Stimulated activated naive CD8-positive, alpha-beta T cell treated with anti-CD3 and anti-CD28 coated beads, Interleukin-15, amount 100 ng/mL, for 72 hours (primary cell): ENCODE data around the gene BAIAP2L1.
"Not testable (repeated sequence)": the region's sequence is repeated elsewhere in the genome, so short reads cannot be mapped to it uniquely, and the experiment has no call there.

Experiments used
- ATAC-seq: fragments of 150-1000 bp; cut with Tn5 transposase; 2 replicates; pipeline ENCODE4 v1.10.0; 2021; ENCODE audit warnings: mild to moderate bottlenecking, moderate library complexity
- DNase-seq, 2 donors: peaks; one replicate each; pipeline ENCODE4 v3.0.0; 2021 to 2022
- H3K27ac Mint-ChIP-seq, 2 donors: one replicate each; pipeline ENCODE4 v1.8.0; 2022; ENCODE audit warnings: mild to moderate bottlenecking in 2 of 2, mixed read lengths in 2 of 2, moderate library complexity in 2 of 2
- H3K27me3 Mint-ChIP-seq: one replicate; pipeline ENCODE4 v1.8.0; 2022; ENCODE audit warnings: mixed read lengths
- H3K4me1 Mint-ChIP-seq: one replicate; pipeline ENCODE4 v1.8.0; 2022; ENCODE audit warnings: mild to moderate bottlenecking, mixed read lengths
- H3K4me3 Mint-ChIP-seq, 2 donors: one replicate each; pipeline ENCODE4 v1.8.0; 2022; ENCODE audit warnings: mild to moderate bottlenecking in 2 of 2, mixed read lengths in 2 of 2, moderate library complexity in 1 of 2
- H3K9me3 Mint-ChIP-seq, 2 donors: one replicate each; pipeline ENCODE4 v1.8.0; 2022; ENCODE audit warnings: mixed read lengths in 2 of 2

BAIAP2L1 gene, protein sequence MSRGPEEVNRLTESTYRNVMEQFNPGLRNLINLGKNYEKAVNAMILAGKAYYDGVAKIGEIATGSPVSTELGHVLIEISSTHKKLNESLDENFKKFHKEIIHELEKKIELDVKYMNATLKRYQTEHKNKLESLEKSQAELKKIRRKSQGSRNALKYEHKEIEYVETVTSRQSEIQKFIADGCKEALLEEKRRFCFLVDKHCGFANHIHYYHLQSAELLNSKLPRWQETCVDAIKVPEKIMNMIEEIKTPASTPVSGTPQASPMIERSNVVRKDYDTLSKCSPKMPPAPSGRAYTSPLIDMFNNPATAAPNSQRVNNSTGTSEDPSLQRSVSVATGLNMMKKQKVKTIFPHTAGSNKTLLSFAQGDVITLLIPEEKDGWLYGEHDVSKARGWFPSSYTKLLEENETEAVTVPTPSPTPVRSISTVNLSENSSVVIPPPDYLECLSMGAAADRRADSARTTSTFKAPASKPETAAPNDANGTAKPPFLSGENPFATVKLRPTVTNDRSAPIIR

DNA sequence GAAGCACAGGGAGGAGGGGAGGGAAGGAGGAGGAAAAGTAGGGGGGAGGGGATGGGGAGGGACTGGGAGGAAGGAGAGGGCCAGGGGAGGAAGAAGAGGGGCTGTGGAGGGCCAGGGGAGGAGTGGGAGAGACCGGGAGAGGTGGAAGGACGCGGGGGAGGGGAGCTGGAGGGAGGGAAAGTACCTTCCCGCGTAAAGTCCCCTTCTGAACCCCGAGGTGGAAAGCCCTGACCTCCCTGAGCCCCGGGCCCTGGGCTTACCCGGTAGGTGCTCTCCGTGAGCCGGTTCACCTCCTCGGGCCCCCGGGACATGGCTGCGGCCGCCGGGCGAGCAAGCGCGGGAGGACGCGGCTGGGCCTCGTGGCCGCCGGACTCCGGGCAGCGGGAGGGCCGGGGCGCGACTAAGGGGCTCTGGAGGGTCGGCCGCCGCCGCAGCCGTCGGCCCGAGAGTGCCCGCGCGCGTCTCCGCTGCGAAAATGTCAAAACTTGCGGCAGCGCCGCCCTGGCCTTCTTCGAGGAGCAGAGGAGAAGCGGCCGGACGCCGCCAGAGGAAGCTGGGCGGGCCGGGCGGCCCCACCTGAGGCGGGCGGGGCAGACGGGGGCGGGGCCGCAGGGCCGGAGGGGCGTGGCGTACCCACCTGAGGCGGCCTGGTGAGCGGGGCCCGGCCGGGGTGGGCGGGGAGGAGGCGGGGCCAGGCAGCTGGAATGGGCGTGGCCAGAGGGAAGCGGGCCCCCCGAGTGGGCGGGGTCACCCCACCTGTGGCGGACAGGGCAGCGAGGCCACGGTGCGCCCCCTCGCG lies at the start of gene BAIAP2L1:
Gene BAIAP2L1 (minus strand): TSS at position 549 of the 799 bp plus-strand sequence. CDS start 238 bp downstream, at position 311.
- ATAC-seq (peak; percentile 92), DNase-seq (peak; percentile 91 to 94)
- H3K4me3 Mint-ChIP-seq: peak within 1 kb of the TSS; percentile 66 to 70
- peaks cover 17% of the 10 kb centered on the region for H3K4me1 Mint-ChIP-seq
- peak within 1 kb of the TSS in 1 of 2 donors; percentile 63 for H3K27ac Mint-ChIP-seq
- H3K9me3 Mint-ChIP-seq: no peaks in the 10 kb centered on the region
- peaks cover 32% of the 10 kb centered on the region for H3K27me3 Mint-ChIP-seq

DNA sequence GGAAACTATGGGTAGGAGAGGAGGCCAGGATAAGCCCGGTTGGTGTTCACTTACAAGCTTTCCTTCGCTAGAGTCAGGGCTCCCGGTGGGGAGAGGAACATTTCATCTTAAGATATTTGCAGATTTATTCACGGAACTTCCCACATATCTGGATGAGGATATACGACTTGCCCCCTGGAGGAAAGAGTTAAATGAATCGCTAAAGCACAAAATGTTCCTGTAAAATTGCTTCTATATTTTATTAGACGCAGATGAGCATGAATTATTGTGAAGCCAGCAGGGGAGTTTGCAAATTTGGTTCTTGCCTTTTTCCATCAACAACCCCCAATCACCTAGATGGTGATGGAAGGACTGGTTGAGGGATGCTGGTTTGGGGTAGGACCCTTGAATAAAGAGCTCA lies 47.9 kb upstream of the BAIAP2L1 start:
- Mint-ChIP-seq H3K27ac (no peak overlapping the region), H3K27me3 (peaks cover 6% of the 10 kb centered on the region), H3K4me1 (no peaks in the 10 kb centered on the region), H3K9me3 (peaks cover 5 to 8% of the 10 kb centered on the region in 2 donors), H3K4me3 (no peak overlapping the region)
- ATAC-seq: no peak
- DNase-seq: no peak

DNA sequence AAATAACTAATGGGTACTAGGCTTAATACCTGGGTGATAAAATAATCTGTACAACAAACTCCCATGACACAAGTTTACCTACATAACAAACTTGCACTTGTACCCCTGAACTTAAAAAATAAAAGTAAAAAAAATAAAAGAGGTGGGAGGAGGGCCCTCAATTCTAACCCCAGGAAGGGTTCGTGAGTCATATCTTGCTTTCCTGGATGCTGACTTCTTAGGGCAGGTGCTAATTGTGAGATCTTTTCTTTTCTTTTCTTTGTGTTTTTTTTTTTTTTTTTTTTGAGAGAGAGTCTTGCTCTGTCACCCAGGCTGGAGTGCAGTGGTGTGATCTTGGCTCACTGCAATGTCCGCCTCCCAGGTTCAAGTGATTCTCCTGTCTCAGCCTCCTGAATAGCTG lies 40.1 kb upstream of the BAIAP2L1 start:
- DNase-seq, H3K4me3 Mint-ChIP-seq, ATAC-seq, H3K27me3 Mint-ChIP-seq, H3K27ac Mint-ChIP-seq, H3K4me1 Mint-ChIP-seq: not testable (repeated sequence)
- H3K9me3 Mint-ChIP-seq: peaks cover 6 to 10% of the 10 kb centered on the region in 2 donors

DNA sequence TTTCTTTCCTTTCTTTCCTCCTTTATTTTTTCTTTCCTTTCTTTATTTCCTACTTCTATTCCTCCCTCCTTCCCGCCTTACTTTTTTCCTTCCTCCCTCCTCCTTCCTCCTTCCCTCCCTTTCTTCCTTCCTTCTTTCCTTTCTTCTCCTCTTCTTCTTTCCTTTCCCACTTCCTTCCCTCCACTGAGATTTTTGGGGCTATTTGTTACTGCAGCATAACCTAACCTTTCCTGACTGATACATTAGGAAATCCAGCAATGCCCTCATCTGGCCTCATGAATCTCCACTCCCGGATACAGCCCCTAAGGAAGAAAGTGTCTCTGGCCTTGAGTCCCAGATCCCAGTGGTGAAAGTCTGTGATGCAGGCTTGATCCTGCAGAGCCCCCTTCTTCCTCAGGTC lies 38.6 kb upstream of the BAIAP2L1 start:
- Mint-ChIP-seq H3K27ac (no peak overlapping the region), H3K4me3 (no peak overlapping the region), H3K27me3 (peaks cover 4% of the 10 kb centered on the region), H3K4me1 (no peaks in the 10 kb centered on the region), H3K9me3 (peaks cover 6 to 10% of the 10 kb centered on the region in 2 donors)
- no peak for DNase-seq
- ATAC-seq: no peak

DNA sequence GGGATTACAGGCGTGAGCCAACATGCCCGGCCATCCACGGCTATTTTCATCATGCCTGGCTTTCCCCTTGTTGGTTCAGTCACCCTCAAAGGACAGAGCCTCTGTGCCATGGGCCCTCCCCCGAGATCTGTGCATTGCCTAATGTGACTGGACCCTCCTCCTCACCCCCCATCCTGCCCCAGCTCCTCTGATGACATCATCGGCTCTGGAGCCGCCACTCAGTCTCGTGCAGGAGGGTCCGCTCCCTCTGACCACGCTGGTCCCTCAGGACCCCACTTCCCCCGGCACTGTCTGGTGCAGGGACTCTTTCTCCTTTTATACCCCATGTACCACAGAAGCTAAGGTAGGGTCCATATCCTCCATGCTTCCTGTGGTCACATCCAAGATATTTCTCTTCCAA lies 33.2 kb upstream of the BAIAP2L1 start:
- ATAC-seq: no peak
- peaks cover 9% of the 10 kb centered on the region for H3K27me3 Mint-ChIP-seq
- peaks cover 0 to under 1% of the 10 kb centered on the region in 2 donors for H3K9me3 Mint-ChIP-seq
- H3K4me1 Mint-ChIP-seq: no peaks in the 10 kb centered on the region
- no peak overlapping the region for H3K27ac Mint-ChIP-seq
- DNase-seq: peak in 1 of 2 donors; percentile 10
- peak overlapping the region in 1 of 2 donors; percentile 3 for H3K4me3 Mint-ChIP-seq

DNA sequence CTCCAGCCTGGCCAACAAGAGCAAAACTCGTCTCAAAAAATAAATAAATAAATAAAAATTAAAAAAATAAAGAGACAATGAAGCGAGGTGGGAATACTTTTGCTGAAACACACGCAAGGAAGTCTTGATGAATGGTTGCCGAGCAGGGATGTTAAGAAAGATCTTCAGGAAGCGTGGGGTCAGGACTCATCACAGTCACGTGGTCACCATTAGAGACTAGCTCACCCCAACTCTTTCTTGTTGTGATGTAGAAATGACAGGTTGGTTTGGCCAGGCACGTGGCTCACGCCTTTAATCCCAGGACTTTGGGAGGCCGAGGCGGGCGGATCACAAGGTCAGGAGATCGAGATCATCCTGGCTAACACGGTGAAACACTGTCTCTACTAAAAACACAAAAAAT lies 28.9 kb upstream of the BAIAP2L1 start:
- Mint-ChIP-seq H3K4me3 (no peak overlapping the region), H3K4me1 (no peaks in the 10 kb centered on the region), H3K27ac (no peak overlapping the region), H3K9me3 (no peaks in the 10 kb centered on the region), H3K27me3 (peaks cover 18% of the 10 kb centered on the region)
- ATAC-seq: no peak
- no peak for DNase-seq

DNA sequence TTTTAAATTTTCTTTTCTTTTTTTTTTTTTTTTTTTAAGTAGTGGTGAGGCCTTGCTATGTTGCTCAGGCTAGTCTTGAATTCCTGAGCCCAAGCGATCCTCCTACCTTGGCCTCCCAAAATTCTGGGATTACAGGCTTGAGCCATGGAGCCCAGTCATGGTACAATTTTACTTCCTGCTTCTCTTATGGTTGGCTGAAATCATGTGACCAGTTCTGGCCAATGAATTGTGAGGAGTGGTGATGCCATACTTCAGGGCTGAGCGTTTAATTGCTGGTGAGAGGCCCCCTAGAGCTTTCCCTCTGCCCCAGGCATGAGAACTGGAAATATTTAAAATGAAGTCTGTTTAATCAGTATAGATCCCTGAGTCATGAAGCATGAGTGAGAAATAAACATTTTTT lies 22.2 kb upstream of the BAIAP2L1 start:
- DNase-seq: no peak

DNA sequence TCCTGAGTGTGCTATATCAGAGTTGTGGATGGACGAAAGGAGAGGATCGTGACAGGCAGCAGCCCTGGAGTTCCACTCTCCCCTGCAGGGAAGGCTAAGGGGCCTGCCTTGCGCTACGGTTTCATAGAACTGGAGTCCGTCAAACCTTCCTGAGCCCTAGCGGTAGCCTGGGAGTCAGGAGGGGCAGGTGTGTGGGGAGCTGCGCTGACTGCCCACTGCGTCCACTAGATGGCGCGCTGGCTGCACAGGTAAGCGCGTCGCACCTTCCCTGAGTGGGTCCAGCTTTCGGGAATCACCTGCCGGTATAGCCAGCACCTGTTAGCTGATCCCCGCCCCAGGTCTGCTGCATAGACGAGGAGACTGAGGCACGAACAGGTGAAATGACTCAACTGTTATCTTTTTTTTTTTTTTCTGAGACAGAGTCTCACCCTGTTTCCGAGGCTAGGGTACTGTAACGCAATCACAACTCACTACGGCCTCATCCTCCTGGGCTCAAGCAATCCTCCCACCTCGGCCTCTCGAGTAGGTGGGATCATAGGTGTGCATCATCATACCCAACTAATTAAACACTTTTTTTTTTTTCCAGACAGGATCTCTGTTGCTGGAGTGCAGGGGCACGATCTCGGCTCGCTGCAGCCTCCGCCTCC lies 20.2 kb upstream of the BAIAP2L1 start:
- ATAC-seq: peak; percentile 83
- peak; percentile 50 to 56 for DNase-seq
- Mint-ChIP-seq H3K4me1 (peaks cover 6% of the 10 kb centered on the region), H3K27ac (no peak overlapping the region), H3K9me3 (no peaks in the 10 kb centered on the region), H3K4me3 (no peak overlapping the region), H3K27me3 (peaks cover 24% of the 10 kb centered on the region)

More for the DNA sequence above, 22.2 kb upstream of the BAIAP2L1 start:
- H3K4me1 Mint-ChIP-seq: peaks cover 6% of the 10 kb centered on the region
- H3K27ac Mint-ChIP-seq: no peak overlapping the region
- peaks cover 24% of the 10 kb centered on the region for H3K27me3 Mint-ChIP-seq
- no peaks in the 10 kb centered on the region for H3K9me3 Mint-ChIP-seq
- ATAC-seq: peak; percentile 39
- no peak overlapping the region for H3K4me3 Mint-ChIP-seq

DNA sequence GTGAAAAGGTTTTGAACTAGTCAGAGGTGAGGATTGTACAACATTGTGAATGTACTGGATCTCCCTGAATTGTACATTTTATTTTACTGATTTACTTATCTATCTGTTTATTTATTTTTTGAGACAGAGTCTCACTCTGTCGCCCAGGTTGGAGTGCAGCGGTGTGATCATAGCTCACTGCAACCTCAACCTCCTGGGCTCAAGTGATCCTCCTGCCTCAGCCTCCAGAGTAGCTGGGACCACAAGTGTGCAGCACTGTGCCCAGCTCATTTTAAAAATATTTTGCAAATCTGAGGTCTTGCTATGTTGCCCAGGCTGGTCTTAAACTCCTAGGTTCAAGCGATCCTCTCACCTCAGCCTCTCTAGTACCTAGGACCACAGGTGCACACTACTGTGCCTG lies 19.1 kb upstream of the BAIAP2L1 start:
- ATAC-seq, DNase-seq, H3K4me3 Mint-ChIP-seq, H3K9me3 Mint-ChIP-seq, H3K4me1 Mint-ChIP-seq, H3K27ac Mint-ChIP-seq: not testable (repeated sequence)
- peaks cover 16% of the 10 kb centered on the region for H3K27me3 Mint-ChIP-seq

DNA sequence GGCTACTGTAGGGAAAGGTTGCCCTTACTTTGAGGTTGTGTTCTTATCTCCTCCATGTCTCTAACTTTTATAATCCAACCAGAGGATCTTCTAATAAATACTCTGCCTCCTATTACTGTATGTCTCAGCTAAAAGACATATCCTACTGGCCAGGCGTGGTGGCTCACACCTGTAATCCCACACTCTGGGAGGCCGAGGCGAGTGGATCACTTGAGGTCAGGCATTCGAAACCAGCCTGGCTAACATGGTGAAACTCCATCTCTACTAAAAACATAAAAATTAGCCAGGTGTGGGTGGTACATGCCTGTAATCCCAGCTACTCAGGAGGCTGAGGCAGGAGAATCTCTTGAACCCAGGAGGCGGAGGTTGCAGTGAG lies 18.4 kb upstream of the BAIAP2L1 start:
- H3K27ac Mint-ChIP-seq, DNase-seq, ATAC-seq, H3K4me3 Mint-ChIP-seq, H3K27me3 Mint-ChIP-seq, H3K4me1 Mint-ChIP-seq, H3K9me3 Mint-ChIP-seq: not testable (repeated sequence)

DNA sequence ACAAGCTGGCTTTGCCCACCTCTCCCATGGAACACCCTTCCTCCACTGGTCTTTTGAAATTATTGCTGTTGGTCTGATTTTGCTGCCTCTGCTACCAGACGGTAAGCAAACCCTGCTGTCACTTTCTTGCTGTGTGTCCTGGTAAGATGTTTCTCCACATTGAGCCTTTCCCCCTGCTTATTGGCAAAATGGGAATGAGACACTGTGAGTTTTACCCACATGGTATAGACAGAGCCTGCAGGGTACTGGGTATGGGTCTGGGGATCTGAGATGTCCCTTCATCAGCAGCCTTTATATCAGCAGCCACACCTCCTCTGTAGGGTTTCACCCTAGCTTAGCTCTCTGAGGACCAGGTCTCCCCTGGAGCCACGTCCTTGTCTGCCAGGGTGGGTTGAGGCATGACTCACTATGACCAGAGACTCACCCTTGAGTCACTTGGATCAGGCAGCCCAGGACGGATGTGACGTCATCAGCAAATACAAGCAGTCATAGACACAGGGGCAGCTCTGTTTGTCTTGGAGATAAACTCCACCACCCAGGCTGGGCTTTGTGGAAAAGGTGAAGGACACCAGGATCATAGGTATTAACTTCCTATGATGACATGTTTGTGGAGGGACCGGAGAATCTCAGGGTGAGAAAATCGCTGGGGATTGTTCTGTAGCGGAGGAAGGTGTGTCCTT lies 17.9 kb upstream of the BAIAP2L1 start:
- DNase-seq: peak; percentile 10 to 11
- Mint-ChIP-seq H3K27ac (peak overlapping the region in 1 of 2 donors; percentile 55), H3K4me3 (no peak overlapping the region), H3K9me3 (no peaks in the 10 kb centered on the region), H3K27me3 (peaks cover 9% of the 10 kb centered on the region), H3K4me1 (peaks cover 6% of the 10 kb centered on the region)
- peak; percentile 73 for ATAC-seq

DNA sequence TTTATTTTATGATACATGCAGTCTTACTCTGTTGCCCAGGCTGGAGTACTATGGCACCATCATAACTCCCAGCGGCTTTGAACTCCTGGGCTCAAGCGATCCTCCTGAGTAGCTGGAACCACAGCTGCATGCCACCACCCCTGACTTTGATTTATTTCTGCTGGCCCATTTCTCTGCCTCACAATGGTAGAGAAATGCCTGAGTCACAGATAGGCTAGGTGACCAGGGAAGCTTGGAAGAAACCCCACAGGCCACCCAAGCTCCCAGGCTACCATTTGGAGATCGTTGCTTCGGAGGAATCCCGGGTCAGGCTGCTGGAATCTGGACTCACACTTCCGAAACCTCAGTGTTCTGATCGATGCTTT lies 17.4 kb upstream of the BAIAP2L1 start:
- peaks cover 9% of the 10 kb centered on the region for H3K27me3 Mint-ChIP-seq
- no peak for DNase-seq
- ATAC-seq: no peak
- peaks cover 6% of the 10 kb centered on the region for H3K4me1 Mint-ChIP-seq
- H3K9me3 Mint-ChIP-seq: no peaks in the 10 kb centered on the region
- H3K4me3 Mint-ChIP-seq: no peak overlapping the region
- H3K27ac Mint-ChIP-seq: no peak overlapping the region

DNA sequence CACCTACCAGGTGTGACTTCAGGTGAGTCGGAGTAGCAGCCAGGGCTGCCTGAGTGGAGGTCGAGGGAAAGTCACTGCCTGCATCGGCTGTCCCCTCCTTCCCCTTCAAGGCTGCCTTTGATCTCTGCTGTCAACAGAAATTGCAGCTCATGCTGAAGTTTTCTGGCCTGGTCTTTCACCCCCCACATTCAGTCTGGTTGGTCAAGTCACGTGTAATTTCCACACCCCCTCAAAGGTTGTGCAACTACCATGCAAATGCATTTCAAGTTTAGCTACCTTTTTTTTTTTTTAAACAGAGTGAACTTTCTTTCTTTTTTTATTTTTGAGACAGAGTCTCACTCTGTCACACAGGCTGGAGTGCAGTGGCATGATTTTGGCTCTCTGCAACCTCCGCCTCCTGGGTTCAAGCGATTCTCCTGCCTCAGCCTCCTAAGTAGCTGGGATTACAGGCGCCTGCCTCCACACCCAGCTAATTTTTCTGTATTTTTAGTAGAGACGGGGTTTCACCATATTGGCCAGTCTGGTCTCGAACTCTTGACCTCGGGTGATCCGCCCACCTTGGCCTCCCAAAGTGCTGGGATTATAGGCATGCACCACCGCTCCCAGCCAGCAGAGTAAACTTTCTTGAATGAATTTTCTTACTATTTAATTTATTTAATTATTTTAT lies 16.8 kb upstream of the BAIAP2L1 start:
- not testable (repeated sequence) for ATAC-seq, H3K4me3 Mint-ChIP-seq, H3K4me1 Mint-ChIP-seq, H3K9me3 Mint-ChIP-seq, H3K27me3 Mint-ChIP-seq, DNase-seq, H3K27ac Mint-ChIP-seq

DNA sequence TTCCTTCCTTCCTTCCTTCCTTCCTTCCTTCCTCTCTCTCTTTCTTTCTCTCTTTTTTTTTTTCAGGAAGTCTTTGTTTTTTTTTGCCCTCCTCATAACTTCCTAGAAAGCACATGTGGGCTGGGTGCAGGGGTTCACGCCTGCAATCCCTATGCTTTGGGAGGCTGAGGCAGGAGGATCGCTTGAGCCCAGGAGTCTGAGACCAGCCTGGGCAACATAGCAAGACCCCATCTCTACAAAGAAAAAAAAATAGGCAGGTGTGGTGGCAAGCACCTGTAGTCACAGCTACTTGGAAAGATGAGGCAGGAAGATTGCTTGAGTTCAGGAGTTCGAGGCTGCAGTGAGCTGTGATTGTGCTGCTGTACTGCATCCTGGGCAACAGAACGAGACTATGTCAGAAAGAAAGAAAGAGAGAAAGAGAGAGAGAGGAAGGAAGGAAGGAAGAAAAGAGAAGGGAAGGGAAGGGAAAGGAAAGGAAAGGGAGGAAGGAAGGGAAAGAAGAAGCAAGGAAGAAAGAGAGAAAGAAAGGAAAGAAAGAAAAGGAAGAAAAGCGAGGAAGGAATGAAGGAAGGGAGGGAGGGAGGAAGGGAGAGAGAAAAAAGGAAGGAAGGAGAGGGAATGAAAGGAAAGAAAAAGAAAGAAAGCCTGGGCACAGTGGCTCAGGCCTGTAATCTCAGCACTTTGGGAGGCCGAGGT lies 13.5 kb upstream of the BAIAP2L1 start:
- H3K9me3 Mint-ChIP-seq: no peaks in the 10 kb centered on the region
- H3K27me3 Mint-ChIP-seq: peaks cover 9% of the 10 kb centered on the region
- DNase-seq (no peak), ATAC-seq (no peak)
- H3K4me3 Mint-ChIP-seq: no peak overlapping the region
- peaks cover 6% of the 10 kb centered on the region for H3K4me1 Mint-ChIP-seq
- H3K27ac Mint-ChIP-seq: no peak overlapping the region
